HG02759 (cell line): ENCODE results near the gene ATP5F1D.

Experiments used
- ATAC-seq: cut with Tn5 transposase; IDR thresholded peaks from one replicate; pipeline ENCODE4 v1.9.1; 2021; ENCODE audit warnings: mild to moderate bottlenecking, moderate library complexity; ENCODE audit not compliant: unreplicated experiment

The ATP5F1D gene

DNA sequence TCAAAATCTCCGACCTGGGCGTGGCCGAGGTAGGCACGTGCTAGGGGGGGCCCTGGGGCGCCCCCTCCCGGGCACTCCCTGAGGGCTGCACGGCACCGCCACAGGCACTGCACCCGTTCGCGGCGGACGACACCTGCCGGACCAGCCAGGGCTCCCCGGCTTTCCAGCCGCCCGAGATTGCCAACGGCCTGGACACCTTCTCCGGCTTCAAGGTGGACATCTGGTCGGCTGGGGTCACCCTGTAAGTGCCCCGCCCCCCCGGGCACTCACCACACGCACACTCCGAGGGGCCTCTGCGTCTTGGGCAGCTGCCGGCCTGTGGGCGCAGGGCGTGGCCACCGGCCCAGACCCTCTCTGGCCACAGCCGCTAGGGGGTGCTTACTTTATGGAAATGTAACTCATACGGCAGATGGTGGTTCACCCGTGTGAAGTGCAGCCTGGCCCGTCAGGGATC, 21.0 kb upstream of the ATP5F1D start:
- ATAC-seq: no peak

GRCh38 chr19:1220976-1221903, 20.3 kb upstream of the ATP5F1D start:
- ATAC-seq: no peak

DNA sequence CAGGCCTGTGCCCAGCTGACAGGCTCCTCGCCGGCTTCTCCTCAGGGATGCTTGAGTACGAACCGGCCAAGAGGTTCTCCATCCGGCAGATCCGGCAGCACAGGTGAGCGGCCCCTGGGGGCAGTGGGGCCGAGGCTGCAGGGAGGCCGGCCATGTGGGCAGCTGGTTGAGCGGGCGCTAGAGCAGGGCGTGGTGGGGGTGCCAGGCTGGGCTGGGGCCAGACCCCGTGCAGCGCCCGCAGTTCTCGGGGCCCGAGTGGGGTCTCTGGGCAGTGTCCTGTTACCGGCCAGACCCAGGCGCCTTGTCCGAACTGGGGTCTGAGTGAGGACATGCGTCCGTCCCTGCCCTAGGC, 19.7 kb upstream of the ATP5F1D start:
- no peak for ATAC-seq

GRCh38 chr19:1222394-1222793, 19.2 kb upstream of the ATP5F1D start:
- ATAC-seq: no peak

DNA sequence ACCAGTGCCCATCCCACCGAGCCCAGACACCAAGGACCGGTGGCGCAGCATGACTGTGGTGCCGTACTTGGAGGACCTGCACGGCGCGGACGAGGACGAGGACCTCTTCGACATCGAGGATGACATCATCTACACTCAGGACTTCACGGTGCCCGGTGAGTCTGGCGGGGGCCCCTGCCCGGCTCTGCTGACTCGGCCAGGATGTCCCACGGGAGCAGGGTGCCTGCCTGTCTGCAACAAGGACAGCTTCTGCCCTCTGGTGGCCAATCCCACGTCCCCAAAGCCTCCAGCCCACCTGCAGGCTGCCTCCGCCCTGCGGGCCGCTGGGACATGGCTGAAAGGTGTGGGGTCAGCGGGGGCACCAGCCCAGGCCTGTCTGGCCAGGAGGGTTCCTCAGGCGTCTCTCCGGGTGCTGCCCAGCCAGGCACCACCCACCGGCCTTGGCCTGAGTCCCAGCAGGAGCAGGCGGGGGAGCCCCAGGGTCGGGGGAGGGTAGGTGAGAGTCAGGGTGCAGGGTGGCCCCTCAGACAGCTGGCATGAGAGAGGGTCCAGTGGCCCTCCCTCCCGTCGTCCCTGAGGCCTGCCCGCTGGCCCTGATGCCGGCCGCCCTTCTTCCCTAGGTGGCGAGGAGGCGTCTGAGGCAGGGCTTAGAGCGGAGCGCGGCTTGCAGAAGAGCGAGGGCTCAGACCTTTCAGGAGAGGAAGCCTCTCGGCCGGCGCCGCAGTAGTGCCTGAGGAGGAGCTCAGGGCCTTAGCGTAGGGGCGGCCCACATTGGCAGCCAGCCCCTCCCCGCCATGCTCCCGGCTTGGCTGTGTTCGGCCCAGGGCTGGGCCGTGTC, 18.3 kb upstream of the ATP5F1D start:
- no peak for ATAC-seq

- ATAC-seq: no peak
Measured at GRCh38 chr19:1224047-1224825, 17.3 kb upstream of the ATP5F1D start.

DNA sequence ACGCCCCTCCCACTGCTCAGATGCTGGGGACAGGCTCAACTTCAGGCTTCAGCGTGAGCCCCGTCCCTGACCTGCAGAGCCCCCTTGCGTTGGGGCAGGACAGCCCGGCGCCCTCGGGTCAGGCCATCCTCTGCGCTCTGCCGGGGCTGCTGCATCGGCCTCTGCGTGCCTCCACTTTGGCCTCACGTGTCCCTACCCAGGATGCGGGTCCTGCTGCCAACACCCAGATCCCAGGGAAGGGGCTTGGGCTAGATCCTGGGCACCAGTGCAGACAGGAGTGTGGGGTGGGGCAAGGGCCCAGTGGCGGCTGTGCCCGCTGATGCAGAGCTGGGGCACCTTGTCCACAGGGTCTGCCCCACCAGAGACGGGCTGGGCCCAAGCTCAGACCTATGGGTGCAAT, 16.7 kb upstream of the ATP5F1D start:
- no peak for ATAC-seq

DNA sequence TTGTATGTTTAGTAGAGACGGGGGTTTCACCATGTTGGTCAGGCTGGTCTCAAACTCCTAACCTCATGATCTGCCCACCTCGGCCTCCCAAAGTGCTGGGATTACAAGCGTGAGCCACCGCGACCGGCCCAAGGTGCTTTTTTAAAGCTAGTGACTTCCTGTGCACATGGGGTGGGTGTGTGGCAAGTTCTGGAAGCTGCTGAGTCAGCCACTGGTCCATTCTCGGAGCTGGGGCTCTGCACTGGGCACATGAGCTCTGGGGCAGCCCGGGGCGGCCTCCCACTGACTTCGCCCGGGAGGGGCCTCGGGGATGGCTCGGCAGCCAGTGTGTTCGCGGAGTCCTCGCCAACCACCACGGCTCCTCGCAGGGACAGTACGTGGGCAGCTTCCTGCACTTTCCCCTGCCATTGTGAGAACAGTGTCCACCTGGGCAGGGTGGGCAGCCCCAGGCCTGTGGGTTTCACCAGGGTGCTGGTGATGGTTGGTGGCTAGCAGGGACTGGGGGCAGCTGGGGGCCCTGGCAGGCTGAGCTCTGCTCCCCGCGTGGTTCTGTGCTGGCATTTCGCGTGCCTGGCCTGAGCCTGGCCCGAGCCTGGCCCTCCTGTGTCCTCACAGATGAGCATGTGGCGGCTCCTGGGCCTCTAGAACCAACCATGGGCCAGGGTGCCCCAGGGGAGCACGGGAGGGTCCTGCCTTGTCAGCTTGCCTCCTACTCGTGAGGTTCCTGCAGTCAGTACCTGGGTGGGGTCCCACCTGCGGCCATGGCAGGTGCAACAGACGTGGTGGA, 15.9 kb upstream of the ATP5F1D start:
- ATAC-seq: no peak

DNA sequence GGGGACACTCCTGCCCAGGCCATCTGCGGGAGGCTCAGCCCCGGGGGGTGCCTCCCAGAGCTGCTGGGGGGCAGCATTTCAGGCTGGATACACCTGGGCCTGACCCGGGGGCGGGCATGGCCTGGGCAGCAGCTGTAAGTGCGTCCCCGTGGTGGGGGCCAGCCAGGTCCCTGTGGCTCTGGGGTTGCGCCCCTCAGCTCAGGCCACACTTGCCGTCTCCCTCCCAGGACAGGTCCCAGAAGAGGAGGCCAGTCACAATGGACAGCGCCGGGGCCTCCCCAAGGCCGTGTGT, 15.4 kb upstream of the ATP5F1D start:
- ATAC-seq: no peak

DNA sequence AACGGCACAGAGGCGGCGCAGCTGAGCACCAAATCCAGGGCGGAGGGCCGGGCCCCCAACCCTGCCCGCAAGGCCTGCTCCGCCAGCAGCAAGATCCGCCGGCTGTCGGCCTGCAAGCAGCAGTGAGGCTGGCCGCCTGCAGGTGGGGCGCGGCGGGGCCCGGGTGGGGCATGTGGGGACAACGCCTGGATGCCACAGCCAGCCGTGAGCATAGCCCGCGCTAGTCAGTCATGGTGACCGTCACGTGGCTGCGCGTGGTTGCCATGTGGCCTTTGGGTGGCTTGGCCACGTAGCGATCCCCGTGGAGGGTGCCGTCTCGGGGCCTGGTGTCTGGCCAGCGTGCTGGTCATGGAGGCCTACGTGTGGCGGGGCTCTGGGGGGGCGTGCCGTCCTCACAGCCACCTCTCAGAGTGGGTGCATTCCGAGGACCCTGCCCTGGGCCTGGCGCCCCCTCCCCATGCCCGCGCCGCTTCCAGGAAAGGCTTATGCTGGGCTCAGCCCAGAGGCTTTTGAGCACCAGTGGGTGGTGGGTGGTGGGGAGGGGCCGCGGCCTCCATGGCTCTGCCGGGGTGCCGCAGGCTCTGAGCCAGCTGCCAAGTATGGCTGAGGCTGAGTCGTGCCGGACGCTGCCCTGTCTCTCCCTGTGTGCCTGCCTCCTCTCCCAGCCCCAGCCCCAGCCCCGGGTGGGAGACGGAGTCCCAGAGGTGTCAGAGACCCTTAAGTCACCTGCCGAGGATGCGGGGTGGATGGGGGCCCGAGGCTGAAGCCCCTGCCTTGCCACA, 14.8 kb upstream of the ATP5F1D start:
- no peak for ATAC-seq

GRCh38 chr19:1227304-1228054, 14.1 kb upstream of the ATP5F1D start:
- ATAC-seq: no peak

DNA sequence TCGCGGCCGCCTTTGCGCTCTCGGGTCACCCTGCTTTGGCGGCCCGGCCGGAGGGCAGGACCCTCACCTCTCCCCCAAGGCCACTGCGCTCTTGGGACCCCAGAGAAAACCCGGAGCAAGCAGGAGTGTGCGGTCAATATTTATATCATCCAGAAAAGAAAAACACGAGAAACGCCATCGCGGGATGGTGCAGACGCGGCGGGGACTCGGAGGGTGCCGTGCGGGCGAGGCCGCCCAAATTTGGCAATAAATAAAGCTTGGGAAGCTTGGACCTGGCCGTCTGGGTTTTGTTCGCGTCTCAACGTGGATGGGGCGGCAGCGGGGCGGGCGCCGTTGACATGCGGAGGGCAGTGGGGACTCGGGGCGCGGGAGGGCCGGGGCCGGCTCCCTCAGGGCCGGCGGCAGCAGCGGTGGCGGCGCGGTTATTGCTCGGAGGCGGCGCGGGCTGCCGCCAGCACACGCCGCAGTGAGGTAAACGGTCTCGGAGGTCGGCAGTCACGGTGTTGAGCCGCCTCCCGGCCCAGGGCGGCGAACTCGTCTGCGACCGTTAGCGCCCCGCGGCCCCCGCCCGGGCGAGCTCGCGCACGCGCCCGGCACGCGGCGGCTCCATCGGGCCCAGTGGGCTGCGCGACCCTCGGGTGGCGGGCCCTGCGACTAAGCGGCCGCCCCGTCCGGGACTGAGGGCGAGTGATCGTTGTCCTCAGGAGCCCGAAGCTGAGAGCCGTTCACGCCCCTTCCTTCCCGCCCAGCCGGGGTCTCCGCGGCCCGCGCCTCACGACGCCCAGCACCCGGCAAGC, 13.2 kb upstream of the ATP5F1D start:
- no peak for ATAC-seq

DNA sequence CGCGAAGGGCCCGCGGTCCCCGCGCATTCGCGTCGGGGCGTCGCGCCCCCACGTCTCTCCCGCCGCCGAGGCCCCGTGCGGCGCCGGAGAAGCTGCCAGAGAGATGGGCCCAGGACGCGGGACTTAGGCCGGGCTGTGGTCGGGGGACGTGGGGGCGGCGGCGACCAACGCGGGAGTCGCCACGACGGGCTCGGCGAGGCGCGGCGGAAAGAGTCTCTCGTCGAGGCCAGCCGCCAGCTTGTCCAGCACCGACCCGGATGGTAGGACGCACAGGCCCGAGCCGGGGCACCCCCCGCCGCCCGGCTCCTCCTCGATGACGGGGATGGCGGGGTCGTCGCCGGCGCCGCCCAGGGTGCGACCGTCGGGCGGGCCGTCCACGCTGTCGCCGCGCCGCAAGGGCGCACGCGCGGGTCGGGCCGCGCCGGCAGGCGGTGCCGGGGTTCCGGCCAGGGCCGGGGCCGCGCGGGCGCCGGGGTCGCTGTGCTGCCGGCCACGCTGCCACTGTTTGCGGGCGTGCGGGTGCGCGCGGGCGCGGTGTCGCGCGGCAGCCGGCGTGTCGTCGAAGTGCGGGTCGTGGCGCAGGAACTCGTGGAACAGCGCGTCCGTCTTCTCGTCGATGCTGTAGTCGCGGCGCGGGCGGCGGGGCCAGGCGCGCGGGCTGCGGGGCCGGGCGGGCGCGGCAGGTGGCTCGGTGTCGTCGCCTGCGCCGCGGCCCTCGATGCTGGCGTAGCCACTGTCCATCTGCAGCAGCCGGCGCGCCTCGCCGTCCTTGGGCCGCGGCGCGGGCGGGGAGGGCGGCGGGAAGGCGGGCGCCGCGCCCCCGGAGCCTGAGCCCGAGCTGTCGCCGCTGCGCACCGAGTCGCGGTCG, 12.3 kb upstream of the ATP5F1D start:
- no peak for ATAC-seq

DNA sequence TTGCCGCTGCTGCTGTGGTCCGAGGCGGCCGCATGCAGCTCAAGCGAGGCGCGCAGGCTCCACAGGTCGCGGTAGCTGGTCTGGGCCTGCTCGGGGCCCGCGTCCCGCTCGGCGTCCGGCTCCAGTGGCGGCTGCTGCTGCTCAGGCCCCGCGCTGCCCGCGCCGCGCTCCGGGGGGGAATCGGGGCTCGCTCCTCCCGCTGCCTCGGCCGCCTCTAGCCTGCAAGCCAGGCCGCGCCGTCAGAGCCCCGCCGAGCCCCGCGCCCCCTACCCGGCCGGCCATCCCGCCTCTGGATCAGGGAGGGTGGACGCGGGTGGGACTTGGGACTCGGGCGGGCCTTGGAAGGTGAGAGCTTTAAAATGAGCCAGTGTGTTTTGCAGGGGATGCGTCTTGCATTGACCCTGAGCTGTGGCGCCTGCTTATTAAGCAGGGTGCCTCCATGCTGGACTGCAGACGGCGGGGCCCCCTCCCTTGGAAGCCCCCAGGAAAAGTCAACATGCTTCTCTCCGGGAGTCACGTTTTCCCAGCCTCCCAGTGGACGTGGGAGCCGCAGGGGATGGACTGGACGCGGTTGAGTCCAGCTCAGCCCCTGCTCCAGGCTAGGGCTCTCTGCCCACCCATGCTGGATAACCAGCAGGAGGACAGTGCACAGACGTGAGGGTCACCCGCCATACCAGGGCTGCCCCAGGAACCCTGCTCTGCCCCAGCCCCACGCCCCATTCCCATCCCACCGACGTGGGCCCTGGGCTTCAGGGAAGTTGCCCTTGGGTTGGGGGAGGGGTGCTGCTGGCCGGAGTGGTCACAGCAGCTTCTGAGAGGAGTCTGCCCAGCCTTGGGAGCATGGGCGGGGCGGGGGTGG, 11.4 kb upstream of the ATP5F1D start:
- no peak for ATAC-seq

DNA sequence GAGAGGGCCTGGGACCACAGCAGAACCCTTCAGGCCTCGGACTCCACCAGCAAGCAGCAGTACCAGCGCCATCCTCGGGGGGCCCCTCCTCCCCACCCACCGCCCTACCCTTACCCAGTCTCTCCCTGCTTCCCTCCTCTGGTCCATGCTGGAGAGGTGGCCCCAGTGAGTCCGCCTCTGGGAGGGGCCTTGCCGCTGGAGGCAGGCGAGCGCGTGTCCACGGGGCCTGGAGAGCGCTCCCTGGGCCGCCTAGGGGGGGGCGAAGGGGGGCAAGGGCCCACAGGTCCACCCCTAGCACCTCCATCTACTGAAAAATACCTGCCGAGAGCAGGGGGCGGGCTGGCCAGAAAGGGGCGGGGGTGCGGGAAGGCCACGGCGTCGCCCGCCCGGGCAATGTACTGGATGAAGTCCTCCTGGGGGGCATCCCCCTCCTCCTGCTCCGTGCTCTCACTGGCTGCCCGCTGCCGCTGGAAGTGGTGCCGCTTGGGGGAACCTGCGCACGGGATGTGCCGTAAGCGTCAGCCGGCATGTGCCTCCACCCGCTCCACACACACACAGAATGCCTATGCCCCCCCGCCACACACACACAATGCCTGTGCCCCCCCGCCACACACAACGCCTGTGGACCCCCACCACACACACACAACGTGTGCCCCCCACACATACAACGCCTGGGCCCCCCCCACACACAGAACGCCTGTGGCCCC, 10.6 kb upstream of the ATP5F1D start:
- ATAC-seq: no peak
